GM18511 (cell line): ENCODE data around the gene ZBTB7A.

Experiments
- ATAC-seq: cut with Tn5 transposase; IDR thresholded peaks from one replicate; pipeline ENCODE4 v1.9.1; 2021; ENCODE audit warnings: mild to moderate bottlenecking, moderate library complexity; ENCODE audit not compliant: unreplicated experiment

The ZBTB7A gene

DNA sequence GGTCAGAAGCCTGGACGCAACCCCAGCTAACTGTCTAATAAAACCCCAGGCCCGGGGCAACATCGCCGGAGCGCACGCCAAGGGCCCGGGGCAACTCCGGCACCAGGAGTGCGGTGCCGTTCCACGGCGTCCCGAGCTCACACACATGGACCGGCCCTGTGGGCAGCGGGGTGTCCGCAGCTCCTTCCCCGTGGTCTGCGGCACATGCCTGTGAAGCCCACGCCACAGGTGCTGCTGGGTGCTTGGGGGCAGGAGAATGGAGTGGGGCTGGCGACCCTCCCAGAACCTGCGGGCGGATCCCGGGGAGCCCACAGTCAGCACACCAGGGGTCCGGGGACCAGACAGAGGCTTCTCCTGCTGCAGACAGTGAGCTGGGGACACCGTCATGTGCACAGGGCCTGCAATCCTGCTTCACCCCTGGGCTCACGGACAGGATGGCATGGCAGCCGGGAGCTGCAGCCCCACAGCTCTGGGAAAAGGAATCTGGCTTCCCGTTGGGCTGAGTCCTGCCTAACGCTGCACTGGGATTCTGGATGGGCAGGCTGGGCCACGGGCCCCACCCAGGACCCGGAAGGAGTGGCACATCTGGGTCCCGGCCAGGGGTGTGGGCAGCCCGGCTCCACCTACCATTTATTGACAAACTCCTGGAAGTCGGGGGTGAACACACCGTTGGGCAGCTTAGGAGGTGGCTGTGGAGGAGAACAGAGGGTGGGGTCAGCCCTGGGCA lies 28.2 kb upstream of the ZBTB7A start:
- ATAC-seq, result no peak

DNA sequence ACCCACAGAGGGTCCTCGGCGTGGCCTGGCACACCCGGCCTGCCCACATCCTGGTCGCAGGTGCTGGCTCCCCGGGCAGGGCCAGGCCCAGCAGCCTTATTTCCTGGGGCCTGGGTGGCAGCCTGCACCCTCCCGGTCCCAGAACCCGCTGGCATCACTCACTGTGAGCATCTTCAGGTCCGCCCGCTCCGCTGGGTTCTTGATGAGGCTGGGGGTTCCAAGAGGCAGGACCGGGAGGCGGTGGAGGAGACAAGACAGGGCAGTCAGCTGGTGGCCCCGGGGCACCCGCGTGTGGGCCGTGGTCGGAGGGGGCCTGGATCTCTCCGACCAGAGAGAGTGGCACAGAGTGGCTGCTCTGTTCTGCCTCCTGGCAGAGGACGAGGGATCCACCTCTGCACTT lies 27.6 kb upstream of the ZBTB7A start:
- ATAC-seq, result no peak

- no peak for ATAC-seq
Measured at GRCh38 chr19:4093643-4094175, 27.0 kb upstream of the ZBTB7A start.

GRCh38 chr19:4090356-4091220 lies 23.9 kb upstream of the ZBTB7A start:
- no peak for ATAC-seq

DNA sequence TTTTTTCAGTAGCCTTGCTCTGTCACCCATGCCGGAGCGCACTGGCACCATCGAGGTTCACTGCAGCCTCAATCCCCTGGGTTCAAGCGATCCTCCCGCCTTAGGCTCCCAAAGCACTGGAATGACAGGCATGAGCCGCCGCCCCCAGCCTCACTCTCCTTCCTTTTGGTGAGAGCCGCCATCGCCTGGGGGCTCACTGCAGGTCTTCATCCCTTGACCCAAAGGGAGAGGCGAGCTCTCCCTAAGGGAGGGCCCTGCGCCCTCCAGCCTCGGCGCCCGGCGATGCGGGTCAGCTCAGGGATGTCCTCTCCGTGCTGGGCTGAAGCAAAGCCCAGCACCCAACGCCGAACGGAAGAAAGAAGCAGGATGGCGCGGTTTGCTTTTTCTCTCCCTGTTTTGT lies 23.2 kb upstream of the ZBTB7A start:
- no peak for ATAC-seq

DNA sequence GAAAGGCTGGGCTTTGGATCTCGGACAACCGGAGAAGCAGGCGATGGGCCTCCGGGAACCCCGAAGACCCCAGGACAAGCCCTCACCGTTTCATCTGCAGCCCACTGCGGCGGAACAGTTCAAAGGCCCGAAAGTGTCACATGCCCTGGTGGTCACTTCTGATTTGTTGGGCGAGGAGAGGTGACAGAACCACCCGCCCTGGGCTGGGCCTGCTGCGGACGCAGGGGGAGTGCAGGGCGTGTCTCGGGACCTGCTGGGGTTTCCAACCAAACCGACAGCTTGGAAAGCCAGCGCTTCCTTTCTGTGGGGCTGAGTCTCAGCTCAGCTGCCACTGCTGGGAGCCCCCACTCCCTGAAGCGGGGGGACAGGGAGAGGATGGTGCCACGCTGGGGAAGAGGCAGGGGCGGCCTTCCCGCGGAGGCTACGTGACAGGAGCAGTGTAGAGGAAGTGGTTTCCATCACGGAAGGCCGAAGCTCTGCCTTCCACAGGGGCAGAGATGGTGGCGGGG lies 22.8 kb upstream of the ZBTB7A start:
- ATAC-seq, result peak; percentile 65

GRCh38 chr19:4088975-4089374 lies 22.3 kb upstream of the ZBTB7A start:
- peak; percentile 24 for ATAC-seq

DNA sequence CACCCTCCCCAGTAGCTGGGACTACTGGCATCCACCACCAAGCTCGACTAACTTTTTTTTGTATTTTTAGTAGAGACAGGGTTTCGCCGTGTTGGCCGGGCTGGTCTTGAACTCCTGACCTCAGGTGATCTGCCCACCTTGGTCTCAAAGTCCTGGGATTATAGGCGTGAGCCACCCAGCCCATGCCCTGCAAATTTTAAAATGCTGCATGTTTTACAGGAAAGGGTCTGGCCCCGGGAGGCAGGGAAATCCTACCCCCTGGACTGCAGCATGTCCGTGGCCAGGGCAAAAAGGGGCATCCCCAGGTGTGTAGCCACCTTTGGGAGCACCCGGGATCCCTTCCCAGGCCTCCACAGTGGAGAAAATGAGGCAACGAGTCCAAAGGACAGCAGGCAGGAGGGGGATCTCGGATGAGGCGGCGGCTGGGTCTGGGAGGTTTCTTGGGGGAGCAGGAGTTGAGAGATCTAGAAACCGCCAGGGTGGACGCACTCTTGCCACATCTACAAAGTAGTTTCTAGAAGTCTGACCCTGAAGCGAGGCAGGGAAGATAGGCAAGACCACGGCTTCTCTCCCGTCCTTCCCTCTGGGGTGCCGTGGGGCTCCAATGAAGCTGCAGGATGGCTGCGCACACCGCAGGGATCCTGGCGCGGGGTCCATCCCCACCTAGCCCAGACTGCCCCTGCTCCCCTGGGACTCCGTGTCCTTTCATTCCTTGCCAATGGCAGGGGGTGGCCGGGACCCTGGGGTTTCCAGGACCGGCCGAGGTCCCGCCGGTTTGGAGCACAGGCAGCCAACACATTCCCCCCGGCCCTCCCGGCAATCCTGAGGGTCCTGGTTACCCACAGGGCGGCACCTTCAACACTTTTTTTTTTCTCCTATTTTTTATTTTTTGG lies 21.3 kb upstream of the ZBTB7A start:
- no peak for ATAC-seq

DNA sequence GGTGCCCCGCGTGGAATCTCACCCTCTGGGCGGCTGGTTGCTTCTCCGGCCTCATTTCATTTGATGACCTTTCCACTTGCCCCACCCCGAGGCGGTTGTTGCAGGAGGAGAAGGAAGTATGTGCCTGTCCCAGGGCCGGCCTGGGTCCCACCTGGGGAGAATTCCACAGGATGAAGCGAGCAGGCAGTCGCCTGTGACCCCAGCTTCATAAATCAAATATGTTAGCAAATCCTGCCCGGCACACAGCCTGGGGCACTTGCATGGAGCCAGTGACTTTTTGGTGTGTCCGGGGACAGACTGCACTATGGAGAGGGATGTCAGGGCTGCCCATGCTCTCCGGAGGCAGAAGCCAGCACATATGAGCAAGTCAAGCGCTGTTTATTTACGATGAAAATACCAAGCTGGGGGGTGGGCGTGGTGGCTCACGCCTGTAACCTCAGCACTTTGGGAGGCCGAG lies 19.7 kb upstream of the ZBTB7A start:
- ATAC-seq, result no peak

DNA sequence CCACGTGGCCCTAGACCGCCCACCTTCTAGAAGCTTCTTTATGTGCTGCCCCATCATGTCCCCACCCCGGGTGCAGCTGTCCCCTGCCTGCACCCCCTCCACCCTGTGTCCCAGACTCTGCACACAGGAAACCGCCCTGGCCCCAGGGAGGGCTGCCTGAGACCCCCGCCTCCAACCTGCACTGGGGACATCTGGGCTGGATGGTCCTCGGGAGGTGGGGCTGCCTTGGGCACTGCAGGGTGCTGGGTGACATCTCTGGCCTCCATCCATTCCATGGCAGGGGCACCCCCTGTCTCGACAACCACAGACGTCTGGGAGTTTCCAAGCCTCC lies 17.8 kb upstream of the ZBTB7A start:
- no peak for ATAC-seq

DNA sequence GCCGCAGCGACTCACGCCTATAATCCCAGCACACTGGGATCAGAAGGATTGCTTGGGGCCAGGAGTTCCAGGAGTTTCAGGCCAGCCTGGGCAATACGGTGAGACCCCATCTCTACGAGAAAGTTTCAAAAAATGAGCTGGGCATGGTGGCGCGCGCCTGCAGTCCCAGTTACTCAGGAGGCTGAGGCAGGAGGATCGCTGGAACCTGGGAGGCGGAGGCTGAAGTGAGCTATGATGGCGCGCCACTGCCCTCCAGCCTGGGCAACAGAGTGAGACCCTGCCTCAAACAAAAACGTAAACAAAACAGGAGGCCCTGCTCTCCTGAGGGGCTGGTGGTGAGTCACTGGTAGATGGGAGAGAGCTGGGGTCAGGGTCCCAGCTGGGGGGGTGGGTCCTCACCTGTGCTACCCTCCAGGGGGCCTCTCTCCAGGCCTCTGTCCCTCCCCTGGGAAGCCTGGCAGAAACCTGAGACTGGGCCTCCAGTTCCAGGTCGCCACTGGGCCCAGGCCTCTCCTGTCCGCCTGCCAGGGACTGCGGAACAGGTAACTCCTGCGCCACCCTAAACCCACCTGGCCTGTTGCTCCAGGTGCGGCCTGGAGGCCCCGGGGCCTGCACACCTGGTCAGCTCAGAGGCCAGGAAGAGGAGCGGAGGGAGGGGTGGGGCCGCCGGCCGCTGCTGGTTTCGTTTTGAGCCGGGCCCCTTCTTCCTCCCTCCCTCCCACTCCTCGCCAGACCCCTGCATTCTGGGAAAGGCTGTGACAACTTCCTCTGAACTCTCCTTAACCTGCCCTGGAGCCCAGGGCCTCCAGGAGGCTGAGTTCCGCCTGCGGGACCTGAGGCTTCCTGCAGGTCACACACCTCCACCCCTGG lies 17.2 kb upstream of the ZBTB7A start:
- ATAC-seq, result no peak

DNA sequence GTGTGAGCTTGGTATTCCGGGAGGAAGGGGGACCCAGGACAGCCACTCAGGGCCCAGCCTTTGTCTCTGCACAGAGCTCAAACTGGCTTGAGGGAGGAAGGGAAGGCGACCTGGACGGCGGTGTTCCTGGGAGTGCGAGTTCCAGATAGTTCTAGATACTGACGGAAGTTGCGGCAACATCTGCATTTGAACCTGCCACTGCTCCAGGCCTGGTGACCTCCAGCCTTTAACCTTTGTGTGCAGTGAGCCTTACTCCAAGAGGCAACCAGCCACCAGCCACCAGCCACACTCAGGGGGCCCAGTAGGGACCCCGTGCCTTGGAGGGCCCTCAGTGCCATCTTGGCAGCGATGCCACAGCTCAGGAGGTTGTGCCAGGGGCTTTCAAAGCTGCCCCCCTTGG lies 15.5 kb upstream of the ZBTB7A start:
- no peak for ATAC-seq

DNA sequence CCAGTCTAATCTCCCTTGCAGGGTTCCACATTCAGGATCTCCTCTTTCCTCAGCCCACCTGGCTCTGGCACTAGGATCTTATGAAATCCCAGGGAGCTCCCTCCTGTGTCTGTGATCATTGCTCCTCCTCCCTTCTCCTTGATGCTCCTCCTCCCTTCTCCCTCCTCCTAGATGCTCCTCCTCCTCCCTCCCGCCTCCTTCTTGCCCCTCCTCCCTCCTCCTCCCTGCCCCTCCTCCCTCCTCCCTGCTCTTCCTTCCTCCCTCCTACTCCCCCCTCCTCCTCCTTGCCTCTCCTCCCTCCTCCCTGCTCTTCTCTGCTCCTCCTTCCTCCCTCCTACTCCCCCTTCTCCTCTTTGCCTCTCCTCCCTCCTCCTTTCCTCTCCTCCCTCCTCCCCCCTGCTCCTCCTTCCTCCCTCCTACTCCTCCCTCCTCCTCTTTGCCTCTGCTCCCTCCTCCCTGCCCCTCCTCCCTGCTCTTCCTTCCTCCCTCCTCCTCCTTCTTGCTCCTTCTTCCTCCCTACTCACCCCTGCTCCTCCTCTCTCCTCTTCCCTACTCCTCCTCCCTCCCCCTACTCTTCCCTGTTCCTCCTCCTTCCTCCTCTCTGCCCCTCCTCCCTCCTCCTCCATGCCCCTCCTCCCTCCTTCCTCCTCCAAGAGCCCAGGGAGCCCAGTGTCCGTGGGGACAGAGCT lies 14.9 kb upstream of the ZBTB7A start:
- no peak for ATAC-seq

DNA sequence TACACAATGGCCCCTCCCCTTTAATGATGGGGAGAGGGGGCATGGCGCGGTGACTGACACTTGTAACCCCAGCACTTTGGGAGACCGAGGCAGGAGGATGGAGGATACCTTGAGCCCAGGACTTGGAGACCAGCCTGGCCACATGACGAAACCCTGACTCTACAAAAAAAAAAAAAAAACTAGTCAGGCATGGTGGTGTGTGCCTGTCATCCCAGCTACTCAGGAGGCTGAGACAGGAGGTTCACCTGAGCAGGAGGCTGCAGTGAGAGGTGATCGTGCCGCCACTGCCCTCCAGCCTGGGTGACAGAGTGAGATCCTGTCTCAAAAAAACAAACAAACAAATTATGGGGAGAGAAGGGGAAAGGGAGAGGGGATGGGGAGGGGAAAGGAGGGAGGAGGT lies 13.8 kb upstream of the ZBTB7A start:
- ATAC-seq, result no peak

- ATAC-seq, result no peak
Measured at GRCh38 chr19:4077800-4078684, 11.3 kb upstream of the ZBTB7A start.

DNA sequence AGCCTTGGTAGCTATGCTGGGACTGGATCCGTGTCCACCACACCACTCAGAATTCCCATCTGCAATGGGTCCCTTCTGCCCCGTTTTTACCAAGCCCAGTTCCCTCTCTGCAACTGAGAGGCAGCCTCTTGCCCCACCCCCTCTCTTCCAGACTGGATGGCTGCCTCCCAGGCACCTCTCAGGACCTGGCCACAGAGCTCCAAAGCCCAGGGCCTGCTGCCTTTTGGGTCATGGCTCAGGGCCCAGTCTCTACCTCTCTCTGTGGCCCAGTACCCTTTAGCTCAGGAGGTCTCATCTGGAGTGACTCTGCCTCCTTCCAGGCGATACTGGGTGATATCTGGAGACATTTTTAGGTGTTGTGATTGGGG lies 10.3 kb upstream of the ZBTB7A start:
- ATAC-seq, result no peak

- ATAC-seq, result no peak
Measured at GRCh38 chr19:4075373-4075772, 8.7 kb upstream of the ZBTB7A start.

DNA sequence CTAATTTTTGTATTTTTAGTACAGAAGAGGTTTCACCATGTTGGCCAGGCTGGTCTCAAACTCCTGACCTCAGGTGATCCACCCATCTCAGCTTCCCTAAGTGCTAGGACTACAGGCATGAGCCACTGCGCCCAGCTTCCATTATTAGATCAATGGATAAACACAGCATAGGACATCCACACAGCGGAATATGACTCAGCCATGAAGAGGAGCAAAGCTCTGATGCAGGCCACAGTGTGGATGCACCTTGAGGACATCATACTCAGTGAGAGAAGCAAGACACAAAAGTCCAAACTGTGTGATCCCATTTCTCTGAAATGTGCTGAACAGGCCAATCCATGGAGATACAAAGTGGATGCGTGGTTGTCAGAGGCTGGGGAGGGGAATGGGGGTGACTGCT lies 4.9 kb upstream of the ZBTB7A start:
- ATAC-seq, result no peak
